ENCODE results near the gene TMPRSS2. TPM values are rescaled to one million over a fixed set of nuclear protein-coding genes. Genes with fewer than 3 reads are reported as not detected.

Gene TMPRSS2
- total RNA-seq, 2 experiments from 2014 or later = not detected

DNA sequence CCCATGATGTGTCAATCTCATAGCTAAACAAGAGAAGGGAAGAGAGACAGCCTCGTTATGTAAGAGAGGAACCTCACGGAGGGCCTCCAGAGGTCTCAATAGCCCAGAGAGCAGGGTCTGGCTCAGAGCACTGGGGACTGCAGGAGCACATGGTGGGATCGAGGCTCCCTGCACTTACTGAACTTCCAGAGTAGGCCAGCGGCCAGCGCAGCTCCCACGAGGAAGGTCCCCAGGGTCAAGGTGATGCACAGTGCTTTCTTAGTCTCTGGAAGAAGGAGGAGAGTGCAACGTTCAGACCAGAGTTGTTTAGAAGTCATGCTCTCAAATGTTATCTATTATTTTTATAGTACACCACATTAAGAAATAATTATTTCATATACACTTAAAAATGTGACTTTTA, 18.6 kb downstream of the TMPRSS2 start:
- intact Hi-C loops (cut with micrococcal nuclease) = no loop called here
- Mint-ChIP-seq H3K4me3 (no peak overlapping the region), H3K9me3 (no peaks in the 10 kb centered on the region), H3K36me3 (no peaks in the 10 kb centered on the region), H3K4me1 (ENCODE audit: low read depth) (no peaks in the 10 kb centered on the region), H3K27me3 (peaks cover 17% of the 10 kb centered on the region), H3K27ac (no peak overlapping the region)
- DNase-seq = no peak
- CTCF ChIA-PET = no interaction called here
- POLR2A ChIA-PET = no interaction called here

DNA sequence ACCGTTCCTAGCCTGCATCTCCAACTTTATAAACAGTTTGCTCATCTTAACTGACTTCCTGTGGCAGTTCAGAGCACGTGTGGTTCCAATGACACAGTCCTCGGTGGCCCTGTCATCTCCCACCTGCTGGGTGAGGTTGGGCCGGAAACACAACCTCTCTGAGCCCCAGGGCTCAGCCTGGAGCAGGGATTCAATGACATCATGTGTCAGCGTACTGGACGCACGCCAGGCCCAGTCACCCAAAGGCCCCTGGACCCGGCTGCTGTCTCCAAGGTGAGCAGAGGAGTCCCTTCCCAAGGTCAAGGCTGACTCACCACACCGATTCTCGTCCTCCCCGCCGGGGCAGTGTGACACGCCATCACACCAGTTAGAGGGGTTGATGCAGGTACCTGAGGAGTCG, 19.9 kb downstream of the TMPRSS2 start:
- CTCF ChIA-PET = interaction anchor here (1.0 kb wide), 1 partner anchor 204 kb away, joined by 4 read pairs; no protein-coding TSS in a partner anchor

GRCh38 chr21:41487082-41487481, 20.9 kb downstream of the TMPRSS2 start:
- POLR2A ChIA-PET = no interaction called here
- H3K4me1 Mint-ChIP-seq (ENCODE audit: low read depth) = no peaks in the 10 kb centered on the region
- no peaks in the 10 kb centered on the region for H3K36me3 Mint-ChIP-seq
- H3K27me3 Mint-ChIP-seq = peaks cover 18% of the 10 kb centered on the region
- intact Hi-C loops (cut with micrococcal nuclease) = no loop called here
- H3K27ac Mint-ChIP-seq = no peak overlapping the region
- H3K4me3 Mint-ChIP-seq = no peak overlapping the region
- no peak for DNase-seq
- H3K9me3 Mint-ChIP-seq = no peaks in the 10 kb centered on the region
- CTCF ChIA-PET = interaction anchor here (1.0 kb wide), 1 partner anchor 203 kb away, joined by 4 read pairs; no protein-coding TSS in a partner anchor

More for the DNA sequence above, 19.9 kb downstream of the TMPRSS2 start:
- H3K27ac Mint-ChIP-seq = no peak overlapping the region
- no peak for DNase-seq
- intact Hi-C loops (cut with micrococcal nuclease) = no loop called here
- peaks cover 17% of the 10 kb centered on the region for H3K27me3 Mint-ChIP-seq
- H3K4me1 Mint-ChIP-seq (ENCODE audit: low read depth) = no peaks in the 10 kb centered on the region
- H3K9me3 Mint-ChIP-seq = no peaks in the 10 kb centered on the region
- no peak overlapping the region for H3K4me3 Mint-ChIP-seq
- H3K36me3 Mint-ChIP-seq = no peaks in the 10 kb centered on the region
- POLR2A ChIA-PET = no interaction called here

- H3K4me1 Mint-ChIP-seq (ENCODE audit: low read depth) = no peaks in the 10 kb centered on the region
- H3K36me3 Mint-ChIP-seq = no peaks in the 10 kb centered on the region
- CTCF ChIA-PET = interaction anchor here (0.6 kb wide), 1 partner anchor 415 kb away, joined by 3 read pairs; no protein-coding TSS in a partner anchor
Measured at GRCh38 chr21:41483973-41484372, 24.0 kb downstream of the TMPRSS2 start.

GRCh38 chr21:41483415-41483814, 24.5 kb downstream of the TMPRSS2 start:
- peaks cover 17% of the 10 kb centered on the region for H3K27me3 Mint-ChIP-seq
- CTCF ChIA-PET = interaction anchor here (0.6 kb wide), 1 partner anchor 415 kb away, joined by 3 read pairs; no protein-coding TSS in a partner anchor

More at GRCh38 chr21:41483973-41484372, 24.0 kb downstream of the TMPRSS2 start:
- POLR2A ChIA-PET = no interaction called here
- no peak for DNase-seq
- H3K9me3 Mint-ChIP-seq = no peaks in the 10 kb centered on the region
- intact Hi-C loops (cut with micrococcal nuclease) = no loop called here
- H3K4me3 Mint-ChIP-seq = no peak overlapping the region
- H3K27me3 Mint-ChIP-seq = peaks cover 17% of the 10 kb centered on the region
- H3K27ac Mint-ChIP-seq = no peak overlapping the region

GRCh38 chr21:41482980-41483379, 25.0 kb downstream of the TMPRSS2 start:
- POLR2A ChIA-PET = no interaction called here

More at GRCh38 chr21:41483415-41483814, 24.5 kb downstream of the TMPRSS2 start:
- Mint-ChIP-seq H3K4me3 (no peak overlapping the region), H3K4me1 (ENCODE audit: low read depth) (no peaks in the 10 kb centered on the region), H3K27ac (no peak overlapping the region), H3K36me3 (no peaks in the 10 kb centered on the region), H3K9me3 (no peaks in the 10 kb centered on the region)
- DNase-seq = no peak
- POLR2A ChIA-PET = no interaction called here
- intact Hi-C loops (cut with micrococcal nuclease) = no loop called here

DNA sequence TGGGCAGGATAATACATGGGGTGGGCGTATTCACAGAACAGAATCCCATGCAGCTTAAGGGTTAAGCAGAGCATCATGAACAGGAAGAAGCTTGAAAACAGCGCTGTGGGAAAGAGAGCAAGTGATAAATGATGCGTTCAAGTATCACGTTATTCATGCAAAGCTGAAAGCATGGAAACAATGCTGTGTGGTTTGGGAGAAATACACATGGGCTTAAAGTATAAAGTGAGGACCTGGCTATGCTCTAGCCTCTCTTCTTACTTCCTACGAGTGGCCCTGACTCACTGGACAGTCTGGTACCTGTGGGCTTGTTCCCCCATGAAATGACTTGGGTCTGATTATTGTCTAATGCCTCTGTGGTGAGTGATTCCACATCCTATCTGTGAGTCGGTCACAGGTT, 25.7 kb downstream of the TMPRSS2 start:
- ChIA-PET CTCF (interaction anchor here (1.8 kb wide), 1 partner anchor 199 kb away, joined by 5 read pairs; no protein-coding TSS in a partner anchor), POLR2A (no interaction called here)
- DNase-seq = no peak
- H3K9me3 Mint-ChIP-seq = no peaks in the 10 kb centered on the region
- no peak overlapping the region for H3K27ac Mint-ChIP-seq
- H3K4me1 Mint-ChIP-seq (ENCODE audit: low read depth) = no peaks in the 10 kb centered on the region
- intact Hi-C loops (cut with micrococcal nuclease) = no loop called here
- H3K4me3 Mint-ChIP-seq = no peak overlapping the region
- peaks cover 23% of the 10 kb centered on the region for H3K27me3 Mint-ChIP-seq
- H3K36me3 Mint-ChIP-seq = no peaks in the 10 kb centered on the region

More at GRCh38 chr21:41482980-41483379, 25.0 kb downstream of the TMPRSS2 start:
- no peaks in the 10 kb centered on the region for H3K36me3 Mint-ChIP-seq
- no peak overlapping the region for H3K4me3 Mint-ChIP-seq
- no peak overlapping the region for H3K27ac Mint-ChIP-seq
- no peaks in the 10 kb centered on the region for H3K9me3 Mint-ChIP-seq
- H3K27me3 Mint-ChIP-seq = peaks cover 17% of the 10 kb centered on the region
- CTCF ChIA-PET = interaction anchor here (1.8 kb wide), 1 partner anchor 200 kb away, joined by 5 read pairs; no protein-coding TSS in a partner anchor
- intact Hi-C loops (cut with micrococcal nuclease) = no loop called here
- no peak for DNase-seq
- H3K4me1 Mint-ChIP-seq (ENCODE audit: low read depth) = no peaks in the 10 kb centered on the region

GRCh38 chr21:41481191-41481590, 26.8 kb downstream of the TMPRSS2 start:
- no peaks in the 10 kb centered on the region for H3K36me3 Mint-ChIP-seq
- intact Hi-C loops (cut with micrococcal nuclease) = no loop called here
- H3K4me3 Mint-ChIP-seq = no peak overlapping the region
- peaks cover 13% of the 10 kb centered on the region for H3K27me3 Mint-ChIP-seq
- ChIA-PET CTCF (interaction anchor here (1.8 kb wide), 1 partner anchor 198 kb away, joined by 5 read pairs; no protein-coding TSS in a partner anchor), POLR2A (no interaction called here)
- no peak overlapping the region for H3K27ac Mint-ChIP-seq
- H3K9me3 Mint-ChIP-seq = no peaks in the 10 kb centered on the region
- H3K4me1 Mint-ChIP-seq (ENCODE audit: low read depth) = no peaks in the 10 kb centered on the region
- no peak for DNase-seq

DNA sequence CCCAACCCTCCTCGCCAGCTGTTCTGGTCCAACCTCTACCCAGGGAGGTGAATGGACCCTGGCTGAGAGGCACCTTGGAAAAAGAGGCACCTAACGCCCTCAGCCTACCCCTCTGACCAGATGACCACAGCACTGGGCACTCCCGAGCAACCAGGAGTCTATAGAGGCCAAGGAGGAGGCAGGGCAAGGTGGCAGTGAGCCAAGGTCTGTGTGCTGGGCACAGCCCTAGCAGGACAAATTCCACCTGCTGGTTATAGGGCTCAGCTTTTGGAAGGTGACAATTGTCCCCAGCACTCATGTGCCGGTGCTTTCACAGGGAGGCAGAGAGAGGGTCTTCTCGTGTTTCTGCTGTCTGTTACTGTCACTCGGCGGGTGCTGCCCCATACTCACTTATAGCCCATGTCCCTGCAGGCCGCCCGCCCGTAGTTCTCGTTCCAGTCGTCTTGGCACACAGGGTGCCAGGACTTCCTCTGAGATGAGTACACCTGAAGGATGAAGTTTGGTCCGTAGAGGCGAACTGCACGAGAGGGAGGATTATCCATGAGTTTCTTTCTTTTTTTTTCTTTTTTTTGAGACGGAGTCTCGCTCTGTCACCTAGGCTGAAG, 27.8 kb downstream of the TMPRSS2 start:
- CTCF ChIA-PET = no interaction called here
- H3K27me3 Mint-ChIP-seq = peaks cover 13% of the 10 kb centered on the region
- no peaks in the 10 kb centered on the region for H3K9me3 Mint-ChIP-seq
- H3K4me3 Mint-ChIP-seq = no peak overlapping the region
- intact Hi-C loops (cut with micrococcal nuclease) = no loop called here
- DNase-seq = no peak
- no peaks in the 10 kb centered on the region for H3K4me1 Mint-ChIP-seq (ENCODE audit: low read depth)
- no peak overlapping the region for H3K27ac Mint-ChIP-seq
- POLR2A ChIA-PET = no interaction called here
- H3K36me3 Mint-ChIP-seq = no peaks in the 10 kb centered on the region

DNA sequence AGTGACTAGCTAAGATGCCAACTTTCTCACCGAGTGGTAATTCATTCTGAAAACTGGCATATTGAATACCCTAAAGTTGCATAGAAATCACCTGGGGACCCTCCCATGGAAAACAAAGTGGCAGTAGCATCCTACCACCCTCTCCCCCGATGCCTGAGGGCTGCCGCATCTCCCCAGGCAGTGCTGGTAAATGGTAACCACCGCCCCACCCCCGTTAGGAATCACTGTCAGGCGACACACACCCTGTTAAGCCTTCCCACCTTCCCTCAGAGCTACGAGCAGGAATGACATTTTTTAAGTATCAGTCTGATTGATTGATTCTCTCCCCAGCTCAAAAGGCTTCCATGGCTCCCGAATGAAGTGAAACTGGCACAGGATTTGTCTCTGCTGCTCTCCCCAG, 28.3 kb downstream of the TMPRSS2 start:
- intact Hi-C loops (cut with micrococcal nuclease) = no loop called here
- Mint-ChIP-seq H3K4me3 (no peak overlapping the region), H3K36me3 (no peaks in the 10 kb centered on the region), H3K9me3 (no peaks in the 10 kb centered on the region), H3K27ac (no peak overlapping the region), H3K27me3 (peaks cover 13% of the 10 kb centered on the region), H3K4me1 (ENCODE audit: low read depth) (no peaks in the 10 kb centered on the region)
- no peak for DNase-seq
- CTCF ChIA-PET = no interaction called here
- POLR2A ChIA-PET = no interaction called here

GRCh38 chr21:41478319-41479177, 29.4 kb downstream of the TMPRSS2 start:
- Mint-ChIP-seq H3K4me3 (no peak overlapping the region), H3K27ac (no peak overlapping the region), H3K9me3 (no peaks in the 10 kb centered on the region), H3K27me3 (peaks cover 11% of the 10 kb centered on the region), H3K36me3 (no peaks in the 10 kb centered on the region), H3K4me1 (ENCODE audit: low read depth) (no peaks in the 10 kb centered on the region)
- intact Hi-C loops (cut with micrococcal nuclease) = no loop called here
- ChIA-PET CTCF (no interaction called here), POLR2A (no interaction called here)
- no peak for DNase-seq

GRCh38 chr21:41477641-41478318, 30.2 kb downstream of the TMPRSS2 start:
- Mint-ChIP-seq H3K27me3 (peaks cover 11% of the 10 kb centered on the region), H3K27ac (no peak overlapping the region), H3K9me3 (no peaks in the 10 kb centered on the region), H3K4me1 (ENCODE audit: low read depth) (no peaks in the 10 kb centered on the region), H3K36me3 (no peaks in the 10 kb centered on the region), H3K4me3 (no peak overlapping the region)
- no peak for DNase-seq
- ChIA-PET POLR2A (no interaction called here), CTCF (no interaction called here)
- intact Hi-C loops (cut with micrococcal nuclease) = no loop called here
